HFFc6 (cell line): ENCODE results near the gene MRLN. TPM values are rescaled to one million over a fixed set of nuclear protein-coding genes. Genes with fewer than 3 reads are reported as not detected.
"Not testable (repeated sequence)": the region's sequence is repeated elsewhere in the genome, so short reads cannot be mapped to it uniquely, and the experiment has no call there.

Experiments used
- DNase-seq: peaks from one replicate; pipeline ENCODE4 v3.0.0-alpha.2; 2018
- H3K27ac Mint-ChIP-seq: 2 replicates; pipeline ENCODE4 v1.8.0; 2020; ENCODE audit warnings: mild to moderate bottlenecking, mixed read lengths
- H3K27me3 Mint-ChIP-seq: 2 replicates; pipeline ENCODE4 v1.8.0; 2021; ENCODE audit warnings: mild to moderate bottlenecking, moderate library complexity, mixed read lengths; ENCODE audit not compliant: insufficient read depth
- H3K36me3 Mint-ChIP-seq: 2 replicates; pipeline ENCODE4 v1.8.0; 2021; ENCODE audit warnings: low read depth, mixed read lengths
- H3K4me1 Mint-ChIP-seq: 2 replicates; pipeline ENCODE4 v1.8.0; 2020; ENCODE audit warnings: low read depth, mixed read lengths
- H3K4me3 Mint-ChIP-seq: 2 replicates; pipeline ENCODE4 v1.8.0; 2020; ENCODE audit warnings: mild to moderate bottlenecking, moderate library complexity, mixed read lengths
- H3K9me3 Mint-ChIP-seq: 2 replicates; pipeline ENCODE4 v1.8.0; 2020; ENCODE audit warnings: mild to moderate bottlenecking, mixed read lengths
- CTCF ChIP-seq: fragments of 200-600 bp; sonication (generic); IDR thresholded peaks from 2 replicates; pipeline ENCODE4 v1.5.0; 2021; ENCODE audit warnings: antibody characterized with exemption, mild to moderate bottlenecking
- total RNA-seq, 6 experiments: library from RNA; stranded (reverse); fragmentation: NEBNext Ultra II Directional; extraction: Animal tissue kit (Norgen Biotek cat#: 25700); gene quantifications; 2 replicates in 1 of 6; 3 replicates in 5 of 6; pipeline ENCODE4 v1.2.3, GENCODE V29; 2021

Gene MRLN
- total RNA-seq, 6 experiments from 2014 or later = not detected

- H3K4me3 Mint-ChIP-seq = no peak overlapping the region
- no peaks in the 10 kb centered on the region; the same call in 1 of the 2 replicates for H3K9me3 Mint-ChIP-seq
These were observed 846 bp downstream of the MRLN start for GRCh38 chr10:59752278-59752940.

GRCh38 chr10:59750155-59750945 lies 2.9 kb downstream of the MRLN start:
- no peaks in the 10 kb centered on the region for H3K4me1 Mint-ChIP-seq
- H3K4me3 Mint-ChIP-seq = no peak overlapping the region
- no peaks in the 10 kb centered on the region; the same call in 1 of the 2 replicates for H3K9me3 Mint-ChIP-seq
- no peaks in the 10 kb centered on the region for H3K36me3 Mint-ChIP-seq
- no peak for DNase-seq
- H3K27ac Mint-ChIP-seq = no peak overlapping the region
- H3K27me3 Mint-ChIP-seq = peaks cover 2% of the 10 kb centered on the region; the same call in 1 of the 2 replicates
- TF ChIP-seq CTCF = no peak

More at GRCh38 chr10:59752278-59752940, 846 bp downstream of the MRLN start:
- Mint-ChIP-seq H3K27me3 (peaks cover 2% of the 10 kb centered on the region; the same call in 1 of the 2 replicates), H3K4me1 (0 out of 2 replicates have a peak, but pooled peaks cover 2% of the 10 kb centered on the region), H3K27ac (no peak overlapping the region), H3K36me3 (no peaks in the 10 kb centered on the region)
- DNase-seq = no peak
- TF ChIP-seq CTCF = no peak

- DNase-seq = no peak
- Mint-ChIP-seq H3K4me1 (no peaks in the 10 kb centered on the region), H3K9me3 (peaks cover 6% of the 10 kb centered on the region; the same call in 1 of the 2 replicates), H3K27ac (no peak overlapping the region), H3K36me3 (no peaks in the 10 kb centered on the region), H3K27me3 (peaks cover 2% of the 10 kb centered on the region; the same call in 1 of the 2 replicates), H3K4me3 (no peak overlapping the region)
- no peak for TF ChIP-seq CTCF
These were observed 4.4 kb downstream of the MRLN start for GRCh38 chr10:59748834-59749233.

GRCh38 chr10:59745163-59745650 lies 8.0 kb downstream of the MRLN start:
- no peaks in the 10 kb centered on the region for H3K4me1 Mint-ChIP-seq
- no peak for TF ChIP-seq CTCF
- peaks cover 8% of the 10 kb centered on the region; the same call in 1 of the 2 replicates for H3K9me3 Mint-ChIP-seq
- DNase-seq = no peak
- peaks cover 2% of the 10 kb centered on the region; the same call in 1 of the 2 replicates for H3K27me3 Mint-ChIP-seq
- no peaks in the 10 kb centered on the region for H3K36me3 Mint-ChIP-seq
- H3K27ac Mint-ChIP-seq = no peak overlapping the region
- no peak overlapping the region for H3K4me3 Mint-ChIP-seq

GRCh38 chr10:59744762-59745161 lies 8.5 kb downstream of the MRLN start:
- H3K9me3 Mint-ChIP-seq, H3K27me3 Mint-ChIP-seq, H3K36me3 Mint-ChIP-seq, H3K27ac Mint-ChIP-seq, DNase-seq, H3K4me1 Mint-ChIP-seq, H3K4me3 Mint-ChIP-seq: not testable (repeated sequence)

- H3K4me1 Mint-ChIP-seq, H3K36me3 Mint-ChIP-seq, DNase-seq, H3K9me3 Mint-ChIP-seq, H3K27me3 Mint-ChIP-seq, H3K27ac Mint-ChIP-seq, H3K4me3 Mint-ChIP-seq: not testable (repeated sequence)
These were observed 9.1 kb downstream of the MRLN start for GRCh38 chr10:59744156-59744555.
